ENCODE measurements around the gene MTAP. TPM values are rescaled to one million over a fixed set of nuclear protein-coding genes. Genes with fewer than 3 reads are reported as not detected.

Gene MTAP
- total and polyA plus RNA-seq, 4 donors, result 8.6 to 17.7 (median 12.6) TPM

DNA sequence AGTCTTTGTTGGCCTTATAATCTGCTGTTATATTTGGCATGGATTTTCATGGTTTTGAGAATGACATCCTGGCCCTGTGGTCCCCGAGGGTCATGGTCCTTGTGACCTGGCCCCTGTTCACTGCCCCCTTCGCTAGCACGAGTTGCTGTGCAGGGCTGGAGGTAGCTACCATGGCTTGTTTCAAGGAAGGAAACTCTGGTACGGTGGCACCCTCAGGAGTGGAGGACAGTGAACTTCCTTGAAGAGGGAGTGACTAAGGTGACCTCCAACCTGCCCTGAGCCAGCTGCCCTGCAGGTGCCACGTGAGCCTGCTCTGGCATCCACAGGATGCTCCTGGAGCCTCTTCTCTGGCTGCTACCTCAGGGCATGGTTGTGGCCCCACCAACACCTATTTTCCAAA lies 62.1 kb downstream of the MTAP start:
- Histone ChIP-seq H3K4me3 (ENCODE audit: low read depth in 1 of 3, low read length in 3 of 3) (no peak overlapping the region), H3K27ac (ENCODE audit: low read depth in 1 of 2, low read length in 2 of 2) (no peak overlapping the region), H3K4me1 (ENCODE audit: control insufficient read depth in 4 of 4, insufficient read depth in 4 of 4, low read length in 3 of 4) (peaks cover 0 to 7% (median 5%) of the 10 kb centered on the region in 4 donors), H3K9me3 (ENCODE audit: control insufficient read depth in 4 of 4, low read length in 3 of 4) (no peaks in the 10 kb centered on the region), H3K9ac (ENCODE audit: low read depth in 1 of 2, low read length in 2 of 2) (no peak overlapping the region), H3K36me3 (ENCODE audit: control insufficient read depth in 4 of 4, insufficient read depth in 3 of 4, low read depth in 1 of 4, low read length in 3 of 4) (peaks cover 1 to 20% (median 14%) of the 10 kb centered on the region in 4 donors), H3K27me3 (ENCODE audit: control insufficient read depth in 4 of 4, insufficient read depth in 4 of 4, low read length in 3 of 4) (no peaks in the 10 kb centered on the region)
- TF ChIP-seq GABPA (IDR thresholded peaks at IDR 0.05 in 1 of 2, conservative IDR thresholded peaks at IDR 0.05 in 1 of 2) (no peak), TAF1 (conservative IDR thresholded peaks at IDR 0.05) (no peak), FOXA2 (IDR thresholded peaks at IDR 0.05) (no peak), ATF3 (IDR thresholded peaks at IDR 0.05) (no peak), YY1 (IDR thresholded peaks at IDR 0.05) (no peak), RAD21 (IDR thresholded peaks at IDR 0.05) (no peak)
- TF ChIP-seq, protein P1, sequence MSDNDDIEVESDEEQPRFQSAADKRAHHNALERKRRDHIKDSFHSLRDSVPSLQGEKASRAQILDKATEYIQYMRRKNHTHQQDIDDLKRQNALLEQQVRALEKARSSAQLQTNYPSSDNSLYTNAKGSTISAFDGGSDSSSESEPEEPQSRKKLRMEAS (IDR thresholded peaks at IDR 0.05), result no peak
- no peak for DNase-seq (ENCODE audit: low spot score)
- WGBS, result 97% methylated on average over 5 of the region's 5 CpGs

GRCh38 chr9:21866302-21866701 lies 63.9 kb downstream of the MTAP start:
- Histone ChIP-seq H3K4me3 (ENCODE audit: low read depth in 1 of 3, low read length in 3 of 3) (no peak overlapping the region), H3K36me3 (ENCODE audit: control insufficient read depth in 4 of 4, insufficient read depth in 3 of 4, low read depth in 1 of 4, low read length in 3 of 4) (peaks cover 1 to 12% (median 8%) of the 10 kb centered on the region in 4 donors), H3K27me3 (ENCODE audit: control insufficient read depth in 4 of 4, insufficient read depth in 4 of 4, low read length in 3 of 4) (no peaks in the 10 kb centered on the region), H3K9ac (ENCODE audit: low read depth in 1 of 2, low read length in 2 of 2) (no peak overlapping the region), H3K9me3 (ENCODE audit: control insufficient read depth in 4 of 4, low read length in 3 of 4) (no peaks in the 10 kb centered on the region), H3K27ac (ENCODE audit: low read depth in 1 of 2, low read length in 2 of 2) (no peak overlapping the region), H3K4me1 (ENCODE audit: control insufficient read depth in 4 of 4, insufficient read depth in 4 of 4, low read length in 3 of 4) (peaks cover 0 to 7% (median 5%) of the 10 kb centered on the region in 4 donors)
- DNase-seq (ENCODE audit: low spot score), result no peak
- WGBS, result 97% methylated on average over 1 of the region's 1 CpG
- TF ChIP-seq YY1 (IDR thresholded peaks at IDR 0.05), result no peak
- TF ChIP-seq RXRA (IDR thresholded peaks at IDR 0.05), result no peak
- TF ChIP-seq HNF4G (IDR thresholded peaks at IDR 0.05), result no peak
- TF ChIP-seq NR2F2 (IDR thresholded peaks at IDR 0.05), result no peak
- TF ChIP-seq RAD21 (IDR thresholded peaks at IDR 0.05), result no peak
- TF ChIP-seq, protein P2, sequence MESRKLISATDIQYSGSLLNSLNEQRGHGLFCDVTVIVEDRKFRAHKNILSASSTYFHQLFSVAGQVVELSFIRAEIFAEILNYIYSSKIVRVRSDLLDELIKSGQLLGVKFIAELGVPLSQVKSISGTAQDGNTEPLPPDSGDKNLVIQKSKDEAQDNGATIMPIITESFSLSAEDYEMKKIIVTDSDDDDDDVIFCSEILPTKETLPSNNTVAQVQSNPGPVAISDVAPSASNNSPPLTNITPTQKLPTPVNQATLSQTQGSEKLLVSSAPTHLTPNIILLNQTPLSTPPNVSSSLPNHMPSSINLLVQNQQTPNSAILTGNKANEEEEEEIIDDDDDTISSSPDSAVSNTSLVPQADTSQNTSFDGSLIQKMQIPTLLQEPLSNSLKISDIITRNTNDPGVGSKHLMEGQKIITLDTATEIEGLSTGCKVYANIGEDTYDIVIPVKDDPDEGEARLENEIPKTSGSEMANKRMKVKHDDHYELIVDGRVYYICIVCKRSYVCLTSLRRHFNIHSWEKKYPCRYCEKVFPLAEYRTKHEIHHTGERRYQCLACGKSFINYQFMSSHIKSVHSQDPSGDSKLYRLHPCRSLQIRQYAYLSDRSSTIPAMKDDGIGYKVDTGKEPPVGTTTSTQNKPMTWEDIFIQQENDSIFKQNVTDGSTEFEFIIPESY (IDR thresholded peaks at IDR 0.05), result no peak
- no peak for TF ChIP-seq HNF4A (conservative IDR thresholded peaks at IDR 0.05)
- TF ChIP-seq, protein P3, sequence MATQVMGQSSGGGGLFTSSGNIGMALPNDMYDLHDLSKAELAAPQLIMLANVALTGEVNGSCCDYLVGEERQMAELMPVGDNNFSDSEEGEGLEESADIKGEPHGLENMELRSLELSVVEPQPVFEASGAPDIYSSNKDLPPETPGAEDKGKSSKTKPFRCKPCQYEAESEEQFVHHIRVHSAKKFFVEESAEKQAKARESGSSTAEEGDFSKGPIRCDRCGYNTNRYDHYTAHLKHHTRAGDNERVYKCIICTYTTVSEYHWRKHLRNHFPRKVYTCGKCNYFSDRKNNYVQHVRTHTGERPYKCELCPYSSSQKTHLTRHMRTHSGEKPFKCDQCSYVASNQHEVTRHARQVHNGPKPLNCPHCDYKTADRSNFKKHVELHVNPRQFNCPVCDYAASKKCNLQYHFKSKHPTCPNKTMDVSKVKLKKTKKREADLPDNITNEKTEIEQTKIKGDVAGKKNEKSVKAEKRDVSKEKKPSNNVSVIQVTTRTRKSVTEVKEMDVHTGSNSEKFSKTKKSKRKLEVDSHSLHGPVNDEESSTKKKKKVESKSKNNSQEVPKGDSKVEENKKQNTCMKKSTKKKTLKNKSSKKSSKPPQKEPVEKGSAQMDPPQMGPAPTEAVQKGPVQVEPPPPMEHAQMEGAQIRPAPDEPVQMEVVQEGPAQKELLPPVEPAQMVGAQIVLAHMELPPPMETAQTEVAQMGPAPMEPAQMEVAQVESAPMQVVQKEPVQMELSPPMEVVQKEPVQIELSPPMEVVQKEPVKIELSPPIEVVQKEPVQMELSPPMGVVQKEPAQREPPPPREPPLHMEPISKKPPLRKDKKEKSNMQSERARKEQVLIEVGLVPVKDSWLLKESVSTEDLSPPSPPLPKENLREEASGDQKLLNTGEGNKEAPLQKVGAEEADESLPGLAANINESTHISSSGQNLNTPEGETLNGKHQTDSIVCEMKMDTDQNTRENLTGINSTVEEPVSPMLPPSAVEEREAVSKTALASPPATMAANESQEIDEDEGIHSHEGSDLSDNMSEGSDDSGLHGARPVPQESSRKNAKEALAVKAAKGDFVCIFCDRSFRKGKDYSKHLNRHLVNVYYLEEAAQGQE (IDR thresholded peaks at IDR 0.05), result no peak
- no peak for TF ChIP-seq CTCF (IDR thresholded peaks at IDR 0.05; ENCODE audit: low read depth, low read length, missing input control)
- no peak for TF ChIP-seq FOXA2 (IDR thresholded peaks at IDR 0.05)
- TF ChIP-seq ATF3 (IDR thresholded peaks at IDR 0.05), result no peak
